Body of pancreas (tissue), 4 donors: ENCODE data around the gene CNP. TPM values are rescaled to one million over a fixed set of nuclear protein-coding genes. Genes with fewer than 3 reads are reported as not detected.

Experiments
- ATAC-seq: fragments of 150-250 bp; one replicate; pipeline ENCODE4 v1.9.1; 2016
- DNase-seq, 4 donors: peaks; one replicate each; pipeline ENCODE4 v3.0.0-alpha.2; 2019
- H3K27ac ChIP-seq, 4 donors: fragments of 200-600 bp; sonication (generic); 1 replicate in 3 of 4; 2 replicates in 1 of 4; pipeline versions ENCODE4 v1.5.1 to v1.6.1; 2016 to 2019; ENCODE audit warnings: mild to moderate bottlenecking in 1 of 4, mixed read lengths in 1 of 4, moderate library complexity in 1 of 4
- H3K27me3 ChIP-seq, 2 donors: fragments of 200-600 bp; sonication (generic); one replicate each; pipeline ENCODE4 v1.6.0; 2016; ENCODE audit warnings: mild to moderate bottlenecking in 1 of 2
- H3K36me3 ChIP-seq, 2 donors: fragments of 200-600 bp; sonication (generic); replicated peaks in 1 of 2; 2 replicates each; pipeline ENCODE4 v1.5.1; 2016; ENCODE audit warnings: low read depth in 2 of 2; ENCODE audit not compliant: insufficient read depth in 1 of 2
- H3K4me1 ChIP-seq: fragments of 200-600 bp; sonication (generic); one replicate; pipeline ENCODE4 v1.6.0; 2016
- H3K4me3 ChIP-seq, 2 donors: fragments of 200-600 bp; sonication (generic); 1 replicate in 1 of 2; 2 replicates in 1 of 2; pipeline ENCODE4 v1.5.1; 2016 to 2019
- H3K9me3 ChIP-seq, 3 donors: fragments of 200-600 bp; sonication (generic); 1 replicate in 2 of 3; 2 replicates in 1 of 3; pipeline ENCODE4 v1.5.1; 2016
- CTCF ChIP-seq, 7 experiments: fragments of 450-650 bp in 4 of 7; fragments of 200-600 bp in 3 of 7; sonication (generic) in 3 of 7; IDR thresholded peaks; one replicate each; pipeline ENCODE4 v1.5.1; 2016 to 2019; ENCODE audit warnings: antibody characterized with exemption in 7 of 7
- POLR2A ChIP-seq, 3 donors: fragments of 450-650 bp; IDR thresholded peaks; one replicate each; pipeline ENCODE4 v1.6.1; 2016; ENCODE audit warnings: antibody characterized with exemption in 3 of 3, mild to moderate bottlenecking in 2 of 3
- WGBS, 2 donors: methylation state at CpG; one replicate each; pipeline ENCODE4 v1.1.5; 2017; 5-methylcytosine and 5-hydroxymethylcytosine counted together
- intact Hi-C: fragments of 100-400 bp; cut with DNase I; formaldehyde crosslinking; loops from one replicate; pipeline ENCODE4 v1.15.1; 2023
- total RNA-seq, 2 donors: library from RNA; depleted of rRNA; stranded (reverse); fragments of >200 nt; gene quantifications; one replicate each; pipeline ENCODE4 v1.1.0, GENCODE V29; 2016

The CNP gene
- total RNA-seq, 2 donors from 2014 or later: 36.3 to 70.2 TPM

GRCh38 chr17:41984454-41984853 is 17.9 kb downstream of the CNP start:
- 94 to 96% methylated on average over 8 of the region's 8 CpGs for WGBS, 2 donors
- intact Hi-C loops: no loop called here
- H3K27ac ChIP-seq: no peak overlapping the region
- no peak for TF ChIP-seq CTCF (IDR thresholded peaks at IDR 0.05)
- TF ChIP-seq POLR2A (IDR thresholded peaks at IDR 0.05): no peak
- H3K27me3 ChIP-seq: no peaks in the 10 kb centered on the region
- H3K4me3 ChIP-seq: no peak overlapping the region
- H3K9me3 ChIP-seq: no peaks in the 10 kb centered on the region
- H3K4me1 ChIP-seq: no peaks in the 10 kb centered on the region
- peaks cover 12 to 52% of the 10 kb centered on the region in 2 donors for H3K36me3 ChIP-seq
- no peak for DNase-seq
- no peak for ATAC-seq

GRCh38 chr17:41985919-41986318 is 19.3 kb downstream of the CNP start:
- Histone ChIP-seq H3K27me3 (no peaks in the 10 kb centered on the region), H3K36me3 (peaks cover 13 to 53% of the 10 kb centered on the region in 2 donors), H3K4me1 (no peaks in the 10 kb centered on the region), H3K27ac (no peak overlapping the region), H3K9me3 (no peaks in the 10 kb centered on the region), H3K4me3 (no peak overlapping the region)
- TF ChIP-seq CTCF (IDR thresholded peaks at IDR 0.05): no peak
- no peak for TF ChIP-seq POLR2A (IDR thresholded peaks at IDR 0.05)
- ATAC-seq (no peak), DNase-seq (no peak)
- whole genome bisulfite sequencing, 2 donors: 95 to 97% methylated on average over 8 of the region's 8 CpGs
- intact Hi-C loops: no loop called here

- no peak overlapping the region for H3K4me3 ChIP-seq
- H3K36me3 ChIP-seq: peaks cover 13 to 45% of the 10 kb centered on the region in 2 donors
- DNase-seq (no peak), ATAC-seq (no peak)
- H3K27ac ChIP-seq: no peak overlapping the region
- H3K4me1 ChIP-seq: no peaks in the 10 kb centered on the region
- no peaks in the 10 kb centered on the region for H3K27me3 ChIP-seq
- WGBS, 2 donors: 94 to 96% methylated on average over 1 of the region's 1 CpG
- TF ChIP-seq CTCF (IDR thresholded peaks at IDR 0.05) (no peak), POLR2A (IDR thresholded peaks at IDR 0.05) (no peak)
- intact Hi-C loops: no loop called here
- no peaks in the 10 kb centered on the region for H3K9me3 ChIP-seq
Observed at GRCh38 chr17:41986634-41987033, 20.0 kb downstream of the CNP start.

GRCh38 chr17:41987642-41988041 is 21.0 kb downstream of the CNP start:
- intact Hi-C loops: no loop called here
- H3K9me3 ChIP-seq: no peaks in the 10 kb centered on the region
- H3K4me1 ChIP-seq: no peaks in the 10 kb centered on the region
- ATAC-seq (no peak), DNase-seq (no peak)
- no peak overlapping the region for H3K27ac ChIP-seq
- TF ChIP-seq CTCF (IDR thresholded peaks at IDR 0.05): no peak
- no peak for TF ChIP-seq POLR2A (IDR thresholded peaks at IDR 0.05)
- no peak overlapping the region for H3K4me3 ChIP-seq
- WGBS, 2 donors: 86 to 92% methylated on average over 3 of the region's 3 CpGs
- no peaks in the 10 kb centered on the region for H3K27me3 ChIP-seq
- peaks cover 8 to 44% of the 10 kb centered on the region in 2 donors for H3K36me3 ChIP-seq

- H3K4me1 ChIP-seq: no peaks in the 10 kb centered on the region
- intact Hi-C loops: no loop called here
- WGBS, 2 donors: 95 to 100% methylated on average over 2 of the region's 2 CpGs
- H3K36me3 ChIP-seq: peaks cover 8 to 44% of the 10 kb centered on the region in 2 donors
- H3K4me3 ChIP-seq: no peak overlapping the region
- TF ChIP-seq POLR2A (IDR thresholded peaks at IDR 0.05) (no peak), CTCF (IDR thresholded peaks at IDR 0.05) (no peak)
- DNase-seq (no peak), ATAC-seq (no peak)
- no peaks in the 10 kb centered on the region for H3K27me3 ChIP-seq
- H3K9me3 ChIP-seq: no peaks in the 10 kb centered on the region
- H3K27ac ChIP-seq: no peak overlapping the region
Observed at GRCh38 chr17:41988418-41988817, 21.8 kb downstream of the CNP start.
